Measurements from ENCODE around the gene MBD5. TPM values are rescaled to one million over a fixed set of nuclear protein-coding genes. Genes with fewer than 3 reads are reported as not detected.

The MBD5 gene
- total RNA-seq, 1 donor from 2014 or later, result 72.5 TPM

- intact Hi-C loops (cut with DNase I), result no loop called here
- DNase-seq (ENCODE audit: low spot score) (no peak), ATAC-seq (no peak)
Observed at GRCh38 chr2:148360662-148361061, 339.8 kb downstream of the MBD5 start.

- DNase-seq (ENCODE audit: low spot score) (no peak), ATAC-seq (no peak)
- intact Hi-C loops (cut with DNase I), result no loop called here
Observed at GRCh38 chr2:148362144-148362796, 341.4 kb downstream of the MBD5 start.

GRCh38 chr2:148375214-148375613 lies 354.3 kb downstream of the MBD5 start:
- ATAC-seq, result no peak
- intact Hi-C loops (cut with DNase I), result no loop called here
- no peak for DNase-seq (ENCODE audit: low spot score)

- ATAC-seq, result no peak
- intact Hi-C loops (cut with DNase I), result no loop called here
Observed at GRCh38 chr2:148391324-148391723, 370.4 kb downstream of the MBD5 start.

GRCh38 chr2:148402786-148403185 lies 381.9 kb downstream of the MBD5 start:
- DNase-seq (ENCODE audit: low spot score) (no peak), ATAC-seq (no peak)
- intact Hi-C loops (cut with DNase I), result no loop called here

More at GRCh38 chr2:148391324-148391723, 370.4 kb downstream of the MBD5 start:
- DNase-seq (ENCODE audit: low spot score), result no peak

- ATAC-seq, result no peak
- no peak for DNase-seq (ENCODE audit: low spot score)
- intact Hi-C loops (cut with DNase I), result no loop called here
Observed at GRCh38 chr2:148410899-148411298, 390.0 kb downstream of the MBD5 start.

GRCh38 chr2:148416248-148416647 lies 395.4 kb downstream of the MBD5 start:
- intact Hi-C loops (cut with DNase I), result no loop called here
- DNase-seq (ENCODE audit: low spot score) (no peak), ATAC-seq (no peak)

- ATAC-seq, result no peak
- no peak for DNase-seq (ENCODE audit: low spot score)
- intact Hi-C loops (cut with DNase I), result no loop called here
Observed at GRCh38 chr2:148430101-148430500, 409.2 kb downstream of the MBD5 start.

- no peak for ATAC-seq
- intact Hi-C loops (cut with DNase I), result no loop called here
- DNase-seq (ENCODE audit: low spot score), result no peak
Observed at GRCh38 chr2:148447877-148448276, 427.0 kb downstream of the MBD5 start.

GRCh38 chr2:148450531-148450930 lies 429.6 kb downstream of the MBD5 start:
- DNase-seq (ENCODE audit: low spot score) (no peak), ATAC-seq (no peak)
- intact Hi-C loops (cut with DNase I), result no loop called here

GRCh38 chr2:148451046-148451445 lies 430.2 kb downstream of the MBD5 start:
- DNase-seq (ENCODE audit: low spot score), result no peak
- intact Hi-C loops (cut with DNase I), result no loop called here
- ATAC-seq, result no peak

- DNase-seq (ENCODE audit: low spot score) (no peak), ATAC-seq (no peak)
- intact Hi-C loops (cut with DNase I), result no loop called here
Observed at GRCh38 chr2:148455791-148456190, 434.9 kb downstream of the MBD5 start.

GRCh38 chr2:148458171-148458570 lies 437.3 kb downstream of the MBD5 start:
- DNase-seq (ENCODE audit: low spot score) (no peak), ATAC-seq (no peak)
- intact Hi-C loops (cut with DNase I), result no loop called here

- no peak for DNase-seq (ENCODE audit: low spot score)
- intact Hi-C loops (cut with DNase I), result no loop called here
Observed at GRCh38 chr2:148459377-148459778, 438.5 kb downstream of the MBD5 start.

GRCh38 chr2:148461876-148462275 lies 441.0 kb downstream of the MBD5 start:
- ATAC-seq (no peak), DNase-seq (ENCODE audit: low spot score) (no peak)
- intact Hi-C loops (cut with DNase I), result no loop called here

More at GRCh38 chr2:148459377-148459778, 438.5 kb downstream of the MBD5 start:
- ATAC-seq, result no peak

GRCh38 chr2:148475626-148476025 lies 454.7 kb downstream of the MBD5 start:
- intact Hi-C loops (cut with DNase I), result no loop called here
- DNase-seq (ENCODE audit: low spot score) (no peak), ATAC-seq (no peak)

- intact Hi-C loops (cut with DNase I), result no loop called here
- no peak for DNase-seq (ENCODE audit: low spot score)
- ATAC-seq, result no peak
Observed at GRCh38 chr2:148479398-148479797, 458.5 kb downstream of the MBD5 start.

GRCh38 chr2:148483665-148484064 lies 462.8 kb downstream of the MBD5 start:
- DNase-seq (ENCODE audit: low spot score), result no peak
- intact Hi-C loops (cut with DNase I), result no loop called here
- no peak for ATAC-seq

- DNase-seq (ENCODE audit: low spot score) (no peak), ATAC-seq (no peak)
- intact Hi-C loops (cut with DNase I), result no loop called here
Observed at GRCh38 chr2:148484066-148484465, 463.2 kb downstream of the MBD5 start.

- no peak for ATAC-seq
- intact Hi-C loops (cut with DNase I), result no loop called here
- DNase-seq (ENCODE audit: low spot score), result no peak
Observed at GRCh38 chr2:148486655-148487054, 465.8 kb downstream of the MBD5 start.

GRCh38 chr2:148487439-148487838 lies 466.5 kb downstream of the MBD5 start:
- ATAC-seq (no peak), DNase-seq (ENCODE audit: low spot score) (no peak)
- intact Hi-C loops (cut with DNase I), result no loop called here

All from sciatic nerve (tissue), 2 donors.